Colonic mucosa (tissue), 4 donors: ENCODE data around the gene CREB5. TPM values are rescaled to one million over a fixed set of nuclear protein-coding genes. Genes with fewer than 3 reads are reported as not detected.
A peak's percentile ranks its signal among the peaks of the same experiment; 100 is the strongest.

Experiments
- DNase-seq: peaks from one replicate; pipeline ENCODE4 v3.0.0-alpha.2; 2020
- H3K27ac ChIP-seq: fragments of 200-600 bp; one replicate; pipeline ENCODE4 v1.8.0; 2021
- H3K27me3 ChIP-seq: fragments of 200-600 bp; one replicate; pipeline ENCODE4 v1.8.0; 2021
- H3K36me3 ChIP-seq: fragments of 200-600 bp; one replicate; pipeline ENCODE4 v1.8.0; 2021
- H3K4me1 ChIP-seq: fragments of 200-600 bp; one replicate; pipeline ENCODE4 v1.8.0; 2021; ENCODE audit warnings: mild to moderate bottlenecking
- H3K4me3 ChIP-seq: fragments of 200-600 bp; one replicate; pipeline ENCODE4 v1.8.0; 2021
- H3K9ac ChIP-seq, 2 donors: one replicate each; pipeline ENCODE4 v1.7.0; 2013; ENCODE audit warnings: control low read depth in 2 of 2, low read depth in 2 of 2, low read length in 2 of 2
- H3K9me3 ChIP-seq: fragments of 200-600 bp; one replicate; pipeline ENCODE4 v1.8.0; 2021
- intact Hi-C: fragments of 100-400 bp; cut with DNase I; formaldehyde crosslinking; loops from one replicate; pipeline ENCODE4 v1.14.1; 2022
- total RNA-seq, 2 donors: library from RNA; stranded (reverse); fragmentation: NEBNext Ultra II Directional in 1 of 2; extraction: Animal tissue kit (Norgen Biotek cat#: 25700) in 1 of 2; gene quantifications; one replicate each; pipeline ENCODE4 v1.2.1, GENCODE V29; 2021
- TF ChIP-seq, protein P1 (sequence below): fragments of 200-600 bp; IDR thresholded peaks from one replicate; pipeline ENCODE4 v1.8.0; 2022; ENCODE audit warnings: antibody characterized with exemption, mild to moderate bottlenecking
- donor health status: healthy.
- donor health status: DM: no; HTN: no; CAD: no.
- donor health status: DM: no; HTN: no; CAD: no.

CREB5 gene
- total RNA-seq, 2 donors from 2014 or later: 0.54 to 3.6 TPM

DNA sequence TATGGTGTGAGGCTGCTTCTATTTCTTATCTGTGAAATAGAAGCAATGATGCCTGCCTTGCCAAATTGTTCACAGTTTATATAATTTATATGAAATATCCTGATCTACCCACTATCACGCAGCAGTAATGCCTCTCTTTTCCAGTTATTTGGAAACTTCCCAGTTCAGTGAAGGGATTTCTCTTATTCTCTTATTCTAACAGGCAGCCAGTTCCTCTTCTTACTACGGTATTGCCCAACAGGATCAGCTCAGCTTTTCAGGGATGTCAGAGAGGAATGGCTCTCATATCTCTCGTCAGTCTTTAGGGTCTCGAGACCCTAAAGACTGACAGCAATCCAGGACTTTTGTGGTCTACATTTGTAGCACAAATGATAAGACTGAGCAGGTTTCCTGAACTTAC lies 215.6 kb downstream of the CREB5 start:
- TF ChIP-seq, protein P1, sequence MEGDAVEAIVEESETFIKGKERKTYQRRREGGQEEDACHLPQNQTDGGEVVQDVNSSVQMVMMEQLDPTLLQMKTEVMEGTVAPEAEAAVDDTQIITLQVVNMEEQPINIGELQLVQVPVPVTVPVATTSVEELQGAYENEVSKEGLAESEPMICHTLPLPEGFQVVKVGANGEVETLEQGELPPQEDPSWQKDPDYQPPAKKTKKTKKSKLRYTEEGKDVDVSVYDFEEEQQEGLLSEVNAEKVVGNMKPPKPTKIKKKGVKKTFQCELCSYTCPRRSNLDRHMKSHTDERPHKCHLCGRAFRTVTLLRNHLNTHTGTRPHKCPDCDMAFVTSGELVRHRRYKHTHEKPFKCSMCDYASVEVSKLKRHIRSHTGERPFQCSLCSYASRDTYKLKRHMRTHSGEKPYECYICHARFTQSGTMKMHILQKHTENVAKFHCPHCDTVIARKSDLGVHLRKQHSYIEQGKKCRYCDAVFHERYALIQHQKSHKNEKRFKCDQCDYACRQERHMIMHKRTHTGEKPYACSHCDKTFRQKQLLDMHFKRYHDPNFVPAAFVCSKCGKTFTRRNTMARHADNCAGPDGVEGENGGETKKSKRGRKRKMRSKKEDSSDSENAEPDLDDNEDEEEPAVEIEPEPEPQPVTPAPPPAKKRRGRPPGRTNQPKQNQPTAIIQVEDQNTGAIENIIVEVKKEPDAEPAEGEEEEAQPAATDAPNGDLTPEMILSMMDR: no peak
- no peaks in the 10 kb centered on the region for H3K4me1 ChIP-seq

GRCh38 chr7:28629216-28629842 lies 217.0 kb downstream of the CREB5 start:
- TF ChIP-seq, protein P1: no peak
- Histone ChIP-seq H3K36me3 (no peaks in the 10 kb centered on the region), H3K27me3 (no peaks in the 10 kb centered on the region), H3K4me1 (no peaks in the 10 kb centered on the region), H3K4me3 (no peak overlapping the region), H3K27ac (no peak overlapping the region), H3K9me3 (no peaks in the 10 kb centered on the region), H3K9ac (no peak overlapping the region)
- intact Hi-C loops: loop anchor here (5.0 kb wide), 1 partner anchor 242 kb away; no protein-coding TSS in a partner anchor
- DNase-seq: peak; percentile 19

More for the DNA sequence above, 215.6 kb downstream of the CREB5 start:
- no peak overlapping the region for H3K4me3 ChIP-seq
- no peaks in the 10 kb centered on the region for H3K36me3 ChIP-seq
- H3K9ac ChIP-seq: no peak overlapping the region
- intact Hi-C loops: loop anchor here (5.0 kb wide), 1 partner anchor 241 kb away; no protein-coding TSS in a partner anchor
- H3K27me3 ChIP-seq: no peaks in the 10 kb centered on the region
- no peaks in the 10 kb centered on the region for H3K9me3 ChIP-seq
- H3K27ac ChIP-seq: no peak overlapping the region
- no peak for DNase-seq

GRCh38 chr7:28630350-28630749 lies 218.0 kb downstream of the CREB5 start:
- no peaks in the 10 kb centered on the region for H3K27me3 ChIP-seq
- H3K9me3 ChIP-seq: no peaks in the 10 kb centered on the region
- no peaks in the 10 kb centered on the region for H3K4me1 ChIP-seq
- no peak overlapping the region for H3K9ac ChIP-seq
- H3K4me3 ChIP-seq: no peak overlapping the region
- TF ChIP-seq, protein P1: no peak
- no peak for DNase-seq
- intact Hi-C loops: no loop called here
- no peaks in the 10 kb centered on the region for H3K36me3 ChIP-seq
- no peak overlapping the region for H3K27ac ChIP-seq

DNA sequence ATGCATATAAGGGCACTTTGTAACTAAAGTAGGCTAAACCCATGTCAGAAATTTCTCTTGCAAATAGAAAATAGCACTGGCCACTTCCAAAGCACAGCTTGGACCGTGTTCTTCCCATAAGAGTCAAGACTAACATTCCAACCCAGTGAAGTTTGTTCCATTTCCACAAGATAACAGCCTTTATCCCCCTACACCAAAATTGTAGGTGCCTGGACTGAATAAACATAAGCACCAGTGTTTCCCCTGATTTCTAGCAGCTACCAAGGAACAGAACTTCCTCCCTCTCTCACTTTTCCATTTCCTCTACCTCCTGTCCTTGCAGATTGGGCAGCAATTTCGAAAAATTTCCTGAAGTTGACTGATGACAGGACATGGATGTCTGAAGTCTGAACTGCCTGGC lies 219.7 kb downstream of the CREB5 start:
- no peak for DNase-seq

GRCh38 chr7:28638914-28639313 lies 226.6 kb downstream of the CREB5 start:
- TF ChIP-seq, protein P1: no peak
- Histone ChIP-seq H3K9ac (no peak overlapping the region), H3K4me1 (no peaks in the 10 kb centered on the region), H3K4me3 (no peak overlapping the region), H3K9me3 (no peaks in the 10 kb centered on the region), H3K27me3 (no peaks in the 10 kb centered on the region), H3K27ac (no peak overlapping the region), H3K36me3 (no peaks in the 10 kb centered on the region)
- DNase-seq: no peak
- intact Hi-C loops: no loop called here

More for the DNA sequence above, 219.7 kb downstream of the CREB5 start:
- Histone ChIP-seq H3K27me3 (no peaks in the 10 kb centered on the region), H3K27ac (no peak overlapping the region), H3K4me3 (no peak overlapping the region), H3K9ac (no peak overlapping the region), H3K36me3 (no peaks in the 10 kb centered on the region), H3K4me1 (no peaks in the 10 kb centered on the region), H3K9me3 (no peaks in the 10 kb centered on the region)
- intact Hi-C loops: no loop called here
- TF ChIP-seq, protein P1: no peak
